NCI-H1436 (cell line): Measurements from ENCODE around the gene NOD1.
A peak's percentile ranks its signal among the peaks of the same experiment; 100 is the strongest.

Experiments
- DNase-seq: peaks from one replicate; lab custom pipeline; 2025; lab: John Stamatoyannopoulos, UW

Gene NOD1

GRCh38 chr7:30448461-30449189 is 30.0 kb downstream of the NOD1 start:
- no peak for DNase-seq

DNA sequence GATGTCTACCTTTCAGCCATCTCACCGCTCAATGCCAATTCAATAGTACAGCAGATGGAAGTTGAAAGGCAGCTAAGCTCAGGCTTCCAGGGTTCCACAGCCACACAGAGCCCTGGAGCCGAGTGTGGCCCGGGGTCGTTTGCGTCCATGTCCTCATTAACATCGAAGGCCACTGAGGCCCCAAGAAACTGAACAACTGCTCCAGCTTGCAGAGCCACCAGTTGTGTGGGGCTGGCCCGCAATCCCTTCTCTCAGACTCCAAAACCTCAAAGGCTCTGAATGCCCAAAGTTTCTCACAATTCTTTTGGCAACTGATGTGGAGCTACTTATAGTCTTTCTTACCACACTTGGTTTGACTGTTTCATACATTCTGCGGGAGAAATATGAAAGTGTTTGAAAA is 31.1 kb downstream of the NOD1 start:
- DNase-seq = no peak

GRCh38 chr7:30446266-30446665 is 32.3 kb downstream of the NOD1 start:
- no peak for DNase-seq

GRCh38 chr7:30445770-30446169 is 32.8 kb downstream of the NOD1 start:
- peak; percentile 48 for DNase-seq

DNA sequence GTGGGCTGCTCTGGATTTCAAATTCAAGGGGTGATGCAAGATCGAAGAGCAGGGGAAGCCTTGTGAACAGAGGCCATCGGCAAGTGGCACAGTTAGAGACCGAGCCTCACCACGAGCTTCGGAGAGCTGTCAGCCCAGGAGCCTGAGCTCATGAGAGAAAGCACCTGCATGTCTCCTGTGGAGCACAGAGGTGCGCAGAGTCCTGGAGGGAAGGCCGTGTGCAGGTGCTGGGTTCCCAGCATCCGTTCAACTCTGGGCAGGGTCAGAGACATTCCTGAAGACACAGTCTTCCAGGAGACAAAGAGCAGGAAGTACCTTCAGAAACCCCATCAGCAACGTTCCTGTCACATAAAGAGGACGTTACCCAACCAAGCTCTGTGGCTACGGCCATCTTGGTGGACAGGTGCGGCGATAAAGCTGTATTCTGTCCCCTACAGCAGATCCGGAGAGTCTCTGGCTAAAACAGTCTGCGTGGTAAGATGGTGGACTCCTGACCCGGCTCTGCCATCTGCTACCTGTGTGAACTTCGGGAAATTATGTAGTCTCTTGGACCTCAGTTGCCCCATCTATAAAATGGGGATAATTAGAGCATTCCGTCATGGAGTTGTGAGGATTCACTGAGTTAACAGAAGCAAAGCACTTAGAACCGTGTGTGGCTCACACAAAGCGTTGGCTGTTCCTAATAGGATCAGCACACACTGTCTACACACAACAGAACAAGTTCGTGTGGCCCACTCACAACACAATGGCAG is 40.6 kb downstream of the NOD1 start:
- no peak for DNase-seq

DNA sequence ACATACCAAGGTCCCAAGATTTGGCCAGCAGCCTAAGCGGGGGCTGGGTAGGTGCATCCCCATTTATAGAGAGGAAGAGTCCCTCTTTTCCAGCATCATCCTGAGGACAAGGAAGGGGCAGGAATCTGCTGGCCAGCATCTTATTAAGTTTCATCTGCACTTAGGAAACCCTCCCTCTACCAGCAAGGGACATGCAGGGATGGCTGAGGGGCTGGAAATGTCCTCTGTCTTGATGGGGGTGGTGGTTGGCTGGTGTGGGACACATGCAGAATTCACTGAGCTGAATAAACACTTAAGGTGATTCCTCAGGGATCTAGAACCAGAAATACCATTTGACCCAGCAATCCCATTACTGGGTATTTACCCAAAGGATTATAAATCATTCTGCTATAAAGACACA is 42.1 kb downstream of the NOD1 start:
- DNase-seq = no peak

DNA sequence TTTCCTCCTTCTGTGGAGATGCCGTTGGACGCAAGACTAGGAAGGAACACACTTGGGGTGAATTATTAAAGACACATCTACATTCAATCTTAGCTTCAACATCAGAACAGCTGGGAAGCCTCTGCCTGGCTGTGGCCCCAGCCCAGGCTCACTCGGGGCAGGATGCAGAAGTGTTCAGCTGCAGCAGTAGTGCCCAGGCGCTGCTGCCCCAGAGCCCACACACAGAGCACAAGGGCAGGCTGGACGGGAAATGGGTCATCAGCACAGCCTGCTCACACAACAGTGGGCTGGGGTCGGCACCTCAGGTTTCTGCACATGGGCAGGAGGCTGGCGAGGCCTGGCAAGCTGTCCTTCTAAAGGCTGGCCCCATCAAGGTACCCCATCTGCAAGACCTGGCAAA is 42.5 kb downstream of the NOD1 start:
- no peak for DNase-seq

GRCh38 chr7:30434140-30434799 is 44.3 kb downstream of the NOD1 start:
- DNase-seq = no peak

- DNase-seq = no peak
Measured at GRCh38 chr7:30433506-30433905, 45.1 kb downstream of the NOD1 start.

- no peak for DNase-seq
Measured at GRCh38 chr7:30433082-30433481, 45.5 kb downstream of the NOD1 start.

- no peak for DNase-seq
Measured at GRCh38 chr7:30430777-30431176, 47.8 kb downstream of the NOD1 start.

GRCh38 chr7:30430276-30430675 is 48.3 kb downstream of the NOD1 start:
- DNase-seq = peak; percentile 24

DNA sequence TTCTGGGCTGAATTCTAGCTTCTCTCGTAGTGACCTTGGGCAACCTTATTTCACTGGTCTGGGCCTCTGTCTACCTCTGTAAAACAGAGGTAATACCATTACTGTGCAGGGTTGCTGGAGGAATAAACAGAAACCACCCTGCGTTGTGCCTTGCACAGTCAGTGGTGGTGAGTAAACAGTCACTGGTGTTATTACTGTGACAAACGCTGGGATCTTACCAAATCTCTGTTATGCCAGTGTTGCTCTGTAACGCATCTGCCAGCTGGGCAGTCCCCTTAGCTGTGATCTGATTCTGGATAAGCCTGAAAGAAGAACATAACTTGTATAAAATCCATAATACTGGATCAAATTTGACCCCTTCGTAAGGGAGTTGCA is 49.4 kb downstream of the NOD1 start:
- DNase-seq = no peak

- DNase-seq = peak; percentile 25
Measured at GRCh38 chr7:30428246-30429155, 50.1 kb downstream of the NOD1 start.

GRCh38 chr7:30427296-30428070 is 51.1 kb downstream of the NOD1 start:
- no peak for DNase-seq

DNA sequence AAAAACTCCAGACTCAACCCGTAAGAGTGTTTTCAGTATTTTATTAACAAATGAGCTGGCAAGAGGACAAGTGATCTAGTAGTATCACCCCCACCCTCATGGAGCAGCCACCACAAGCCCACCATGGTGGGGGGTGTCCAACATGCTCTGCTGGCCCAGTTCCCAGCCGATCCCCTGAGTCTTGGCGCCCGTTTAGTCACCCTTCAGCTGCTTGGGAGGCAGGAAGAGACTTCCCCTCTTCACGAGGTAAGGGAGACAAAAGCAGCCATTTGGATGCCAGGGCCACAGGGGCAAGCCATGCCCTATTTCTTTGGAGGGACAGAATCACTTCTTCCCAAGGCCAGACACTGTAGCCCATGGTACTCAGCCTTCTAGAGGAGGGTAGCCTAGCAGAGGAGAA is 54.1 kb downstream of the NOD1 start:
- no peak for DNase-seq

DNA sequence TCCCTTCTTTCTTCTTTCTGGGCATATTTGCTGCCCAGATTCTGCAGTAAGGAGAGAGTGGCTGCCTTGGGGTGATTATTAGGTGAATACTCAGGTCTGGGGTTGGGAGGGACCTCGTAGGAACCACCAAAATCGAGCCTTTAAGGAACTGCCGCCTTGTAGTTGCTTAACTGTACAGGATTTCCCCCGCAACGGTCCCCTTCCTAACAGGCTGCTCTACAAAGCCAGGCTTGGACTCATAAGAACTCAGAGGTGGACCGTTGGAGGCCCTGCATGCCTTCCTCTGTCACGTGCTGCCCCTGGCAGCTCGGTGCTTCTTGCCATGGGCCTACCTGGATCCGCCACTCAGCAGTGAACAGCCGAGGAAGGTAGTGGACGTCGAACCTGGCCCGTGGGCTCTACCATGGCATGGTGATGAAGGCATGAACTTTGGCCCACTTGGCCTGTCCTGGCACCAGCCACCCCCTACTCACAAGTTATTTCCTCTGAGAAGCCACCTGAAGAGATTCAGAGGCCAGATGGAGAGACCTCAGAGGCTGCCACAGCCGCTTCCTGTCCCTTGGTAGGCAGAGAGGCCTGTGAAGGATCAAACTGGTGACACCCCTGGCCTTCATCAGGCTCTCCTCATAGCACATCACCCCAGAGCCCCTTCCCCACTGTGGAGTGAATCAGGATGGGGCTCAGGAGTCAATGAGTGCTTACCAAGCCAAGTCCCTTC is 54.6 kb downstream of the NOD1 start:
- DNase-seq = no peak

GRCh38 chr7:30422922-30423321 is 55.7 kb downstream of the NOD1 start:
- DNase-seq = no peak

DNA sequence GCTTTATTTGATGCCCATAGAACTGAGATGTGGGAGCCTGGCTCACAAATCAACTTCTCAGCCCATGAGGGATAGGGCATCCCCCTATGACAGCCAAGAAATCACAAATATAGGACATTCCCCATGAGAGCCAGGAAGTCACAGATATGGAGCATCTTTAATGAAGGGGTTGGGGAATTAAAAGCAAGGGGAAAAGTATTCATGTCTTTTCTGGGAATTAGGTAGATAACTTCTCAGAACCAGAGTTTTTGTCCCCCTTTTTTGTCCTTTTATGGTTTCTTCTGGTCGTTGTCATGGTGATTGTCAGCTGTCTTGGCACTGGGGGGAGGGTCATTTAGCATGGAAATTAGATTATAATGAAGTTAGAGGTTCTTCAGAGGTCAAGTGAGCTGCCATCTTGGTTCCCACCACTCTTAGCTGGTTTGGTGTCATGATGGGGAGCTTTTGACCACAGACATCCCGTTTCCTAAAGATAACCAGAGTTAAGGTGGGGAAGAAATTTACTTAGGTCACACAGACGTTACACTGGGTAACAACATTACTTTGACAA is 56.9 kb downstream of the NOD1 start:
- no peak for DNase-seq

- no peak for DNase-seq
Measured at GRCh38 chr7:30420662-30421061, 57.9 kb downstream of the NOD1 start.
